NCI-H1092 treated with DMSO at 0.1 percent for 48 hours (cell line): ENCODE data around the gene SSTR3.
"Not testable (repeated sequence)": the region's sequence is repeated elsewhere in the genome, so short reads cannot be mapped to it uniquely, and the experiment has no call there.

Experiments used
- DNase-seq: peaks from one replicate; lab custom pipeline; 2025; lab: John Stamatoyannopoulos, UW

The SSTR3 gene

DNA sequence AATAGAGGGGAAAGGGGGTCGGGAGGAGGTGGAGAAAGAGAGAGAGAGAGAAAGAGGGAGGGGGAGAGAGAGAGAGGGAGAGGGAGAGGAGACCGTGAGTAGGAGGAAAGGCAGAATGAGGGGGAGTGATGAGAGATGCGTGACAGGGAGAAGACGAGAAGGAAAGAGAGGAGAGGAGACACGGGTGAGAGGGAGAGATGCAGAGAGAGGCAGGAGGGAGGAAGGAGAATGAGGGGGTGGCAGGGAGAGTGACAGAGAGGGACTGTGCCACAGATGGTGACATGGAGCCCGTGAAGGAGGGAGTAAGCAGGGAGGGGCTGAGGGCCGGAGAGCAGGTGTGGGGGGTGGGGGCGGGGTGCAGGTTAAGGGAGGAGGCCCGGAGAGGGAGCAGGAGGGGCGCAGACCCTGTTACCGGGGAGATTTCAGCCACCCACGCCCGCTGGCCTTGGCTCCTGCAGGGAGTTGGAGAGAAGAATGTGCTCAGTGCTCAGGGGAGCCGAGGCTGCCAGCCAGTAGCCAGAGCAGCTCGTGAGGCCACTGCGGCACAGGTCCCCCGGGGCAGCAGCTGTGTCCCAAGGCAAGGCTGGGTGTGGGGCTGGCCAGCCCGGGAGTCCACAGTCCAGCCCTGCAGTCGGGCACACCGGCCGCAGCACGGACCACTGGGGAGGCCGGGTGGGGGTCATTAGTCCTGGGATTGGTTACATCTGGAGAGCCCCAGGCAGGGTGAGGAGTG, at the start of gene SSTR3:
Gene SSTR3, minus strand, starts transcription at position 304 of the 733 bp plus-strand sequence. CDS start 4,674 bp downstream, outside the sequence.
- peak; percentile 16 for DNase-seq

DNA sequence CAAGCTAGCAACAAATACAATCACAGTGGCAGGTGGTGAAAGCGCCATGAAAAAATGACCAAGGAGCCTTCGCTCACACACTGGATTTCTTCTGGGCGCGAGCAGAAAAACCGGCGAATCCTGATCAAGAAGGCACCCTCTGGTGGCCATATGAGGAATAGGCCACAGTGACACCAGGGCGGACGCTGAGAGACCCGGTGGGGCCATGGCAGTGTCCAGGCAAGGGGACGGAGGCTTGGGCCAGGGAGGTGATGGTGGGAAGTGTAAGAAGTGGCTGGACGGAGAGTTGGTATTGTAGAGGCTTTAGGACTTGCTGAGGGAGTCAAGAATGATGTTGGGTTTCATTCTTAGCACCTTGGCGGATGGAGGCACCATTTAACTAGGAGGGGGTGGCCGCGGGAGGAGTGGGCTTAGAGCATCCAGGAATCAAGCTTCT, 48.6 kb upstream of the SSTR3 start:
- DNase-seq: peak; percentile 52

DNA sequence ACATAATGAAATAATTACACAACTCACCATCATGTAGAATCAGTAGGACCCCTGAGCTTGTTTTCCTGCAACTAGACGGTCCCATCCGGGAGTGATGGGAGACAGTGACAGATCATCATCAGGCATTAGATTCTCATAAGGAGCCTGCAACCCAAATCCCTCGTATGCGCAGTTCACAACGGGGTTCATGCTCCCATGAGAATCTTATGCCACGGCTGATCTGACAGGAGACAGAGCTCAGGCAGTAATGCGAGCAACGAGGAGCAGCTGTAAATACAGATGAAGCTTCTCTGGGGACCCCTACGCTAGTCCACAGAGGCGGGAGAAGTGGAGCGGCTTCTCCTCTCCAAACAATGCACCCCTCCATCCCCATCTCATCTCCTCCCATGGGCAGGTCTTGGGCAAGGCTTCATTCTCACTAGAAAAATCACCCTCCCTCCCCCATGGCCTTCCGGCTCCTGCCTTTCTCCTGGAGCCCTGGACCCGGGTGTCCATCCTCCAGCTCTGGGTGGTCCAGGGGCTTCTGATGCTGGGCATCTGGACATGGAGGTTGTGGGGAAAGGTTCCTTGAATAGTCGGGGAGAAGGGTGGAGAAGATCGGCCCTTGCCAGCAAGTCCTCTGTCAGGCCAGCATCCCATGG, 48.0 kb upstream of the SSTR3 start:
- peak; percentile 34 for DNase-seq

DNA sequence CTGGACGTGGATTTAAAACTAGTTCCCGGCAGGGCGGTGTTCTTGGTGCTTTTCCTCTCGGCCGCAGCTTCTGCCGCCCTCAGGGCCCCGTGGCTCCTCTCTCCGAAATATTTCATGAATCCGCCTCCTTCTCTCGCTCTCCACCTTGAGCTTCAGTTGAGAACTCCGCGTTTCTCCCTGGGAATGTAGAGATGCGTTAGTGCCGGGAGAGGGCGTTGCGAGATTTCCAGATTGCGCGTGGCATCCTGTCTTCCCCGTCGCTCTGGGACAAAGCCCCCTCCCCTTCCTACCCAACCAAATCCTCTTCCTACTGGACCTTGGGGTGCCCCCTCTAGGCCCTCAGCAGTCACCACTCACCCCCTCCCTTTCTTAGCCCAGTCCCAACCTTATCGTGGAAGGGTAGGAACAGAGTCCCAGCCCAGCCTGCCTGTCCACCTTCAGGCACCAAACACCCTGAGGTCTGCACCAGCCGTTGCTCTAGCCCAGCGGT, 47.3 kb upstream of the SSTR3 start:
- DNase-seq: peak; percentile 16

DNA sequence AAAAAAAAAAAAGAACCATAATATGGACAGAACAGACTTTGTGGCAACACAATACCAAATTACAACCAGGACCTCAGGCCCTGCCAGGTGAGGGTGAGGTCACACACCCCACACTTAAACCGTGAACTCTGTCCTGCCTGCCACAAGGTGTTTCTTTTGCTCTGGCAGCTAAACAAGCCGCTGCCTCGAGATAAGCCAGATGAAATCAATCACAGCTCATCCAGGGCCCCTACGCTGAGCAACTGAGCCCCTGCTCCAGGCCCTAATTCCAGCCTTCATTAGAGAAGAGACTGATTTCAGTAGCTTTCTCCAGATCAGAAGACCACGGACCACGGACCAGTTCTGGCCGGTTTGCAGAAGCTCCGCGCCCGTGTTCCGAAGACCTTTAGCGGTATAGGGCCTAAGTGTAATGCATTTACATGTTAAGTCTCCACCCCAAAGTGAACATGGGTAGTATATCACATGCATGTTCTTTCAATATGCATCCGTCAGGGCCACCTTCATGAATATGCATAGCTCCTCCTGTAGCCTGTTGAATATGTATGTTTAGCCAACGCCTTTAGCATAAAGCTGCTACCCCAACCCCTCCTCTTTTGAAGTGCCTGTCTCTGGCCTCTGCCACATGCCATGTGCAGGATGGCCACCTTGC, 46.6 kb upstream of the SSTR3 start:
- DNase-seq: no peak

DNA sequence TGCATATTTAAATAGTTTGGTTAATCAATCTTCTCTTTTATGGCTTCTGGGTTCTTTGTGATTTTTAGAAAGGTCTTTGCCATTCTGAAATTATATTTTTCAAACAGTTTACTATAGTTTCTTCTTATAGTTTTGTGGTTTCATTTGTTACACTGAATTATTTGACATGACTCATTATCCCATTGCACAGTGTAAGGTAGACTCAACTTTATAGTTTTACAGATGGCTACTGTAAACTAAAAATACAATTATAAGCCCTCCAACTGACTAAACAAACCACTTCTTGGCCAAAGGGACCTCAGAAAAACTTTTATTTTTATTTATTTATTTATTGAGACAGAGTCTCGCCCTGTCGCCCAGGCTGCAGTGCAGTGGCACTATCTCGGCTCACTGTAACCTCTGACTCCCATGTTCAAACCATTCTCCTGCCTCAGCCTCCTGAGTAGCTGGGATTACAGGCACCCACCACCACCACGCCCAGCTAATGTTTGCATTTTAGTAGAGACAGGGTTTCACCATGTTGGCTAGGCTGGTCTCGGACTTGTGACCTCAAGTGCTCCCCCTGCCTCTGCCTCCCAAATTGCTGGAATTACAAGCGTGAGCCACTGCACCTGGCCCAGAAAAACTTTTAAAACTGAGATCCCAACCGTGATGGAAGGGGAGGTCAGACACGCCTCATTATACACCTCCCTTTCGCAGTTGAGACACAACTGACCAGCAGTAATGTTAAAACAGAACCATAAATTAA, 45.9 kb upstream of the SSTR3 start:
- DNase-seq: no peak

DNA sequence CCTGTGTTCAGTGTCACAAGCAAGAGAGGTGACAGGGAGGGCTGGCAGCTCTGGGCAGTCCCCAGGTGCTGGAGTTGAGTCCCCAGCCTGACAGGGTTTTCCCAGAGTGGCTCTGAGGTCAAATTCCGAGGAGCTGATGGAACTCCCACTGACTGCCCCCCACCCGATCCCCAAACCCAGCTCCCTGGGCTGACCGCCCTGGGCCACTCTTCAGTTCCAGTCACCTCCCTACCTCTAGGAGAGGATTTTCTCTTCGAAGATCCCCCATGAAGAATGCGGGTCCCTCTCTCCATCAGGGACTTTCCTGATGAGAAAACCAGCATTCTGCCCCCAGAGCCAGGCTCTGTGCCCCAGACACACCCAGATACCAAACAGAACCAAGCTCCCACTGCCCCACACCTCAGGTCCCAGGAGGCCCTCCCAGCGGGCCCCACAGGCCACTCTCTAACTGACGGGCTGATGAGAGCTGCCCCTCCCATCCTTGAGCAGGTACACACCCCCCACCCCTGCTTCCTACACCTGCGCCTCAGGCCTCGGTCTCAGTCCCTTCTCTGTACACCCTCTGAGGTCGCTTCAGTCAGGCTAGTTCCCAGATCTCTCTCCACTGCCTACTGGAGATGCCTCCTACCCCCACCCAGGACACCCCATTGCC, 43.9 kb upstream of the SSTR3 start:
- no peak for DNase-seq

DNA sequence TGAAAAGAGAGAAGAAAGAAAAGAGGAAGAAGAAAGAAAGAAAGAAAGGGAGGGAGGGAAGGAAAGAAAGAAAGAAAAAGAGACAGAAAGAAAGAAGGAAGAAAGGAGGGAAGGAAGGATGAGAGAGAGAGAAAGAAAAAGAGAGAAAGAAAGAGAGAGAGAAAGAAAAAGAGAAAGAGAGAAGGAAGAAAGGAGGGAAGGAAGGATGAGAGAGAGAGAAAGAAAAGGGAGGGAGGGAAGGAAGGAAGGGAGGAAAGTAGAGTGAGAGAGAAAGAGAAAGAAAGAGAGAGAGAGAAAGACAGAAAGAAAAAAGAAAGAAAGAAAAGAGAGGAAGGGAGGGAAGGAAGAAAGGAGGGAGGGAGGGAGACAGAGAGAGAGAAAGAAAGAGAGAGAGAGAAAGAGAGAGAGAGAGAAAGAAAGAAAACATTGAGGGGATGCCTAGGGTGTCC, 43.3 kb upstream of the SSTR3 start:
- DNase-seq: no peak

DNA sequence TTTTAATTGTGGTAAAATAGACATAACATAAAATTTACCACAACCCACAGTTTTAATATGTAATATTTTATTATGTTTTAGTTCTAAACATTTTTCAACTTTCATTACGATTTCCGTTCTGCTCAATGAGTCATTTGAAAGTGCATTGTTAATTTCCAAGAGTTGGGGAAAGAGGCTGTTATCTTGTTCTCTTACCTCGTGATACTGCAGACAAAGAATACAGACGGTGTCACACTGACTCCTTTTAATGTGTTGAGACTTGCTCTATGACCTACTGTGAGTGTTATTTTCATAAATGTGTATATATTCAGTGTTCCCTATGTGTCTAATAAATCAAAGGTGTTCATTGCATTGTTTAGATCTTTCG, 42.6 kb upstream of the SSTR3 start:
- DNase-seq: no peak

DNA sequence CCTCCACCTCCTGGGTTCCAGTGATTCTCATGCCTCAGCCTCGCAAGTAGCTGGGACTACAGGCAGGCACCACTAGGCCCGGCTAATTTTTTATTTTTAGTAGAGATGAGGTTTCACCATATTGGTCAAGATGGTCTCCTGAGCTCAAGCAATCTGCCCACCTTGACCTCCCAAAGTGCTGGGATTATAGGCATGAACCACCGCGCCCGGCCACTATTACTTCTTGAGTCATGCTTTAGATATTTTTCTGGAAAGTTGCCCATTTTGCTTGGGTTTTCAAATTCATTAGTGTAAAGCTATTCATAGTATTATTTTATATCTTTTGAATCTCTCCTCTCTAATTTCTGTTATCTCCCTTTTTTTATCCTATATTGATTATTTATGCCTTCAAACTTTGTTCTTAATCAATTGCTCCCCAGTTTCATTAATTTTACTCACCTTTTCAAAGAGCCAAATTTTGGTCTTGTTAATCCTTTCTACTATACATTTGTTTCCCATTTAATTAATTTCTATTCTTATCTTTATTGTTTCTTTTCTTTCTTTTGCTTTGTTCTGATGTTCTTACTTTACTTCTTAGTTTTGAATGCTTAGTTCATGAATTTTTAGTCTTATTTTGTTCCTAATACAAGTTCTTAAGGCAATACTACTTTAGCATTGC, 42.1 kb upstream of the SSTR3 start:
- DNase-seq: no peak

DNA sequence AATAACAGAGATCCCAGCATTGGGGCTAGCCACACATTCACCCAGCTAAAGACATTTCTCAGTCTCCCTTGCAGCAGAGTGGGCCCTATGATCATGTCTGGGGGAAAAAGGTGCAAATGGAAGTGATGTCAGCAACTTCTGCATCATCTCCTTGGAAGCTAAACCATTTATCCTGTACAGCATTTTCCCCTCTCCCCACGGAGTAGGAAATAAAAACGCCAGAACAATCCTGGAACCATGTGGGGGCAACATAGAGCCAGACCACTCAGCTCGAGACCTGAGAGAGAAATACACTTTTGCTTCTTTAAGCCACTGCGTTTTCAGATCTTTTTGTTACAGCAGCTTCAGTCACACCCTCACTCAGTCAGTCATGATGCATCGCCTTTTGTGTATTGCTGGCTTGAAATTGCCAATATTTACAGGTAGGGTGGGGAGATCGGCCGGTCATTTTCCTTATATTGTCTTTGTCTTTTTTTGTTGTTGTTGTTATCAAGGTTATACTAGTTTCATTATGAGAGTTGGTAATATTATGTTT, 40.9 kb upstream of the SSTR3 start:
- no peak for DNase-seq

DNA sequence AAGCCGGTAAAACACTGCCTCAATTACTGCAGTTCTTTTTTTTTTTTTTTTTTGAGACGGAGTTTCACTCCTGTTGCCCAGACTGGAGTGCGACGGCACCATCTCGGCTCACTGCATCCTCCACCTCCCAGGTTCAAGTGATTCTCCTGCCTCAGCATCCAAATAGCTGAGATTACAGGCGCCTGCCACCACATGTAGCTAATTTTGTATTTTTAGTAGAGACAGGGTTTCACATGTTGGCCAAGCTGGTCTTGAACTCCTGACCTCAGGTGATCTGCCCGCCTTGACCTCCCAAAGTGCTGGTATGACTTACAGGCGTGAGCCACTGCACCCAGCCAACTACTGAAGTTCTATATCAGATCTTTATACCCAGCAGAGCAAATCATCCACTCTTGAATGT, 39.6 kb upstream of the SSTR3 start:
- DNase-seq: not testable (repeated sequence)

DNA sequence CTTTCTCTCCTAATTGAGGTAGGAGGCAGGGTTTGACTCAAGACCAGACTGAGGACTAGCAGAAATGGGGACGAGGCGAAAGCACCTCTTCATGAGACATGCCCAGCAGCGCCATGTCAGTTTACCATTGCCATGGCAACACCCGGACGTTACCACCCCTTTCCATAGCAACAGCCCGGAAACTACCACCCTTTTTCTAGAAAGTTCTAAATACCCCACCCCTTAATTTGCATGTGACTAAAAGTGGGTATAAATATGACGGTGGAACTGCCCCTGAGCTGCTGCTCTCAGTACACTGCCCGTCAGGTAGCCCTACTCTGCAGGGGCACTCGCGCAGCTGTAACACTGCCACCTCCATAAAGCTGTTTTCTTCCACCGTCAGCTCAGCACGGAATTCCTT, 37.7 kb upstream of the SSTR3 start:
- no peak for DNase-seq

DNA sequence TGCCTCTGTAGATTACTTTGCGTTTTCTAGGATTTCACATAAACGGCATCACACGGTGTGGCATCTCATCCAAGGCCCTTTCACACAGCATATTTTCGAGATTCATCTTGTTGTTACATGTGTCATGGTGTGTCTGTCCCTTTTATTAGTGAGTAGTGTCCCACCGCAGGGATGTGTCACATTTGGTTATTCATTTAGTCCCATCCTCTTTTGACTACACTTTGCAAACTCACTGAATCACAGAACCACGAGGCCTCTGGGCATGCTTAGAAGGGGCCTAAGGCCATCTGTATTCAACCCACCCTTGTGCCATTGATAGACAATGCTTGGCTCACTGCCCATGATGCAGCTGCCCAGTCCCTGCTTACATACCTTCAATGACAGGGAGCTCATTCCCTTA, 36.0 kb upstream of the SSTR3 start:
- DNase-seq: no peak

DNA sequence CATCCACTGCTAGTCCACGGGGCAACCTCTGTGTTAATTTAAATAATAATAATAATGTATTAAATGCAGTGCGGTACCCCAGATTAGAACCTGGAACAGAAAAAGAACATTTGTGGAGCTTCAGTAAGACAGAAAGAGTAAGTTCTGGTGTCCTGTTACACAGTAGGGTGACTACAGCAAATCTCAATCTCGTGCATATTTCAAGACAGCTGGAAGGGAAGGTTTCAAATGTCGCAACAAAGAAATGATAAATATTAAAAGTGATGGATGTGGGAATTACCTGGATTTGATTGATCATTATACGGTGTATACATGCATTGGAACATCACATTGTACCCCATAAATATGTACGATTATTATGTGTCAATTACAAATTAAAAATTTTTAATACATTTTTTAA, 33.5 kb upstream of the SSTR3 start:
- DNase-seq: no peak

DNA sequence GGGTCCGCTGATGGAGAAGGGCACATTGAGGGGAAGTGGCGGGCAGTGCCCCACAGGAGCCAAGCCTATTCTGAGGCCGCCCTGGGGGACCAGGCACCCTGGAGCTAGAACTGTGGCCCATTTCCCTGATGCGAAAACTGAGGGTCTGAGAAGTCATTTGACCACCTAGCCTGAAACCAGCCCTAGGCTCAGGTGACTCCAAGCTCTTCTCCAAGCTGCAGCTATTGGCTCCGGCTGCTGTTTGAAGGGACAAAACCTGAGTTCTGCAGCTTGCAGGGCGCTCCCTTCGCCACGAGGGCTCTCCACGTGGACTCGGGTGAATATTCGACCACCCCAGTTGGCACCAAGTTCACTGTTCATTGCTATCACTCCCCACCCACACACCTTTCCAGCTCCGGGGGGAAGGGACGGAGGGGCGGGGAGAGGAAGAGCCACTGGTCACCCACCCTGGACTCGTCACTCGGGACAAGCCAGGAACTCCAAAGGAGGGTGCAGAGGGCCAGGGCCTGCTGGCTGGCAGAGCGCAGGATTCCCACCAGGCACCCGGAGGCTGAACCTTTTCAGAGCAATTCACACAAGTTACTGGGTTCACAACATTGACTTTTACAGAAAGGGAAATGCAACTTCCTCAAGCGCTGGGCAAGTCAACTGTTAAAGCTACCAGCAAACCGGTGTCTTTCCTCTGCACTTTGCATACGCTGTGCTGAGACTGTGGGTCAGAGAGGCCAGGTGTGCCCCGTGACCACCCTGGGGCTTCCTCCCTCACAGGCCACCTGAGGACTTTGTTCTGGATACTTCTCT, 32.8 kb upstream of the SSTR3 start:
- DNase-seq: no peak

DNA sequence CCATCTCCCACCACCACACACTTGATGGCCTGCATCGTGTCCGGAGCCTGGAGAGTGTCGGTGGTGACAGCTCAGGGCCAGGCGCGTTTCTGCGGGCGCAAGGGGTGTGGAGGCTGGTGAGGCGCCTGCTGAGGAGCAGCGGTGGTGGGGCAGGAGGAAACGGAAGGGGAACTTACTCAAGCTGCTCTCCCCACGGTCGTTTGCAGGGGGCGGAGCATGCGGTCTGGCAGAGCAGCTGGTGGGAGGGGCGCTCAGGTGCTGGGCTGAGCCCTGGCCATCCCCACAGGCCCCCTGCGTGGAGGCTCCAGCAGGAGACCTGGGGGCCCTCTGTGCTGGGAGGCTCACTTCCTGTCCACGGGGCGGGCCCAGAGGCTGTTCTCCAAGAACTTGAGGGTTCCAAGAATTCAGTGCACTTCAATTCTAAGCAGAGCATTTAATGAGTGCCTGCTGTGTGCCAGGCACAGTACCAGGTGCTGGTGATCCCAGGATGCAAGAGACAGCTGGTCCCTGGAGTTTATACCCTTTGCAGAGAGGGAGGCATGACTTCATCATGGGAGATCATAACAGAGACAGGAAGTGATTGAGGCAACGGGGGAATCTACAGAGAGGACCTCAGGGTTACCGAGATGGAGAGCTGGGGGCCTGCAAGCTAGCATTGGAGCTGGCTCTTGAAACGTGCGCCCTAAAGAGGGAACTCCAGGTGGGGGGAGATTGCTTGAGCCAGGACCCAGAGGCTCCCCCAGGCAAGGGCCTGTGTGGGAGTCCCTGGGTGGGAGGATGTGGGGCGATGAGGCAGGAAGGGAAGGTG, 32.0 kb upstream of the SSTR3 start, which contains the start of gene RAC2:
Gene RAC2, minus strand, starts transcription at position 156 of the 808 bp plus-strand sequence. Its CDS starts 121 bp downstream, at position 35.
- no peak for DNase-seq

DNA sequence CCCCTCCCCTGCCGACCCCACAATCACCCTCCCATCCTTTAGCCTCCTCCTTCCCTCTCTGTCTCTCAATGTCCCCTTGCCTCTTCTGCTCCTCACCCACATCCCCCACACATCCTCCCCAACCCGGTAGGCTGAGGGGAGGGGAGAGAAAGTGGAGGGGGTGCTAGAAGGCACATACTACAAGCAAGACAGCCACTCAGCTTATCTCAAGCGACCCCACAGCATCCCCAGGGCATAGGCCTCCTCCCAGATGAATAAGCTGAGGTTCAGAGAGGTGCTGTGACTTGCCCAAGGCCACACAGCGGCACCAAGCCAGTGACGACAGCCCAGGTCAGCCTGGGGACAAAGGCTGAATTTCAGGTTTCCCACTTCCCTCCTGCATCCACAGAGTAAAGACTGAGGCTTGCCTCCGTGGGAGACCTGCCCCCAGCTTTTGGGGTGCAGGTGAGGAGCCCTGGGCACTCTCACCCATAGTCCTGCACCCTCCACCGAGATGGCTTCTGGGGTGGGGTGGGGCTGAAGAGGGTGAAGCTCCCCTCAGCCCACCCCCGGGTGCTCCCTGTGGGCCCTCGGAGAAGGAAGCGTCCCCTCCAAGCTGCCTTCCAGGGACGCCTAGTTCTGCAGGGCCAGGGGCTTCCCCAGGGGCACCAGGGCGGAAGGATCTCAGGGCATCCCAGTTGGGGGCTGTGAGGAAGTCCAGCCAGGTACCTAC, 31.3 kb upstream of the SSTR3 start:
- DNase-seq: no peak
